NK-92 (cell line): ENCODE data around the gene NLGN4X.
"Not testable (repeated sequence)": the region's sequence is repeated elsewhere in the genome, so short reads cannot be mapped to it uniquely, and the experiment has no call there.

Experiments
- DNase-seq: peaks from one replicate; lab custom pipeline; 2025; ENCODE audit not compliant: unreplicated experiment; lab: John Stamatoyannopoulos, UW

The NLGN4X gene

DNA sequence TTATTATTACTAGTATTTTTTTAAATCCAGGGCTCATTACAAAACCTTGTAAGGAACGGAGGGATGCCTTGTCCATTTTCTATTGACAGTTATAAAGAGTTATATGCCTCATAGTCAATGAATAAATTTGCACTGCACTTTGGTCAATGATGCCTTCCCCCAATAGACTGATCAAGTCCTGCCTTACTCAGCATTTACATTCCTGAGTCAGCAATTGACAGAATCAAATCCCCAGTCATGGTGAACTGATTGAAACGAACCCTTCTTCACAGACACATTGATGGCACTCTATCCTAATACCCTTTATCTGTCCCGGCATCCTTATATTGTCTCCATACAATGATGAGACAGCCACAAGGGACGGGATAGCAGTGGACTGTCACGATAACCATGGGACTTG, 213.2 kb downstream of the NLGN4X start:
- no peak for DNase-seq

DNA sequence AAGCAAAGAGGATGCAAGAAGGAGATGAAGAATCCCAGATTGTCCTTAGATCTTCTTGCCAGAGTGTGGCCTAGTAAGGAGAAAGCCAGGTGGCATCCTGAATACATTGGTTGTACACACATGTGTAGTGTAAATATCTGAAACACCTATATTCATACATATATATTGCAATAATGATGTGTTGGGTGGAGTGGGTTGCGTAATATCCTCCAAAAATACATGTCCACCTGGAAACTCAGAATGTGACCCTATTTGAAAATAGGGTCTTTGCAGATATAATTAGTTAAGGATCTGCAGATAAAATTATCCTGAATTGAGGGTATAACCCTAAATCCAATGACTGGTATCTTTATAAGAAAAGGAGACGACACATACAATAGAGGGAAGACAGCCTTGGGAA, 216.3 kb downstream of the NLGN4X start:
- DNase-seq, result no peak

DNA sequence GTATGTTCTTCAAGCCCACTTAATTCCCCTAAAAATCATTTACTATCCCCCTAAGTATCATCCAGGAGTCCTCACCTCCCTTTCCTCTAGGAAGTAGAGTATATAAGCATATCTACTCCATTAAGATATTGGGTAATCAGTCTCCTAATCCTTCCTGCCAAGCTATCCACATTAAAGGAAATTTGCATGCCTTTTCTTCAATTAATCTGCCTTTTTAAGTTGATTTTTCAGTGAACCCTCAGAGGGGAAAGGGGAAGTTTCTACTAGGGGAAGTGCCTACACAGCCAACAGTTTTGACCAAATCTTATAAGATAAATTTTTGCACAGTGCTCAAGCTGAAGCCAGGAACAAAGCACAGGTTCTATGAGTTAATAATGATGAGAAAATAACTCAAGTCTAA, 222.8 kb downstream of the NLGN4X start:
- no peak for DNase-seq

DNA sequence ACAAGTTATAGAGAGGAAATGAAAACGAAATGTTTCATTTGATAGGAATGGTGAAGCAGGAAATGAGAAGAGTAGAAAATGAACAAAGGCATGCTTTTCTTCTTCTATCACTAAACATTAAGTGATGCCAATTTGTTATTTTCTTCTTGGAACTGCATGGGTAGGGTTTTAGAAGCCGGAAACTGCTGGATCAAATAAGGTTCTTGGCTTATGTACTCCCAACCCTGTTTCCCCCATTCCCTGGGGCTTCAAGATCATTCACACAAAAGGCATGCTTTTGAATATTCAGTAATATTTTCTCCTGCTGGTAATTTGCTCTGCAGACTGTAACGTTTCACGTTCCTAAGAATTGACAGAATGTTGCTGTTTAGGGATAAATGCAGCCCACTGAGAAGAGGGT, 224.1 kb downstream of the NLGN4X start:
- DNase-seq, result no peak

DNA sequence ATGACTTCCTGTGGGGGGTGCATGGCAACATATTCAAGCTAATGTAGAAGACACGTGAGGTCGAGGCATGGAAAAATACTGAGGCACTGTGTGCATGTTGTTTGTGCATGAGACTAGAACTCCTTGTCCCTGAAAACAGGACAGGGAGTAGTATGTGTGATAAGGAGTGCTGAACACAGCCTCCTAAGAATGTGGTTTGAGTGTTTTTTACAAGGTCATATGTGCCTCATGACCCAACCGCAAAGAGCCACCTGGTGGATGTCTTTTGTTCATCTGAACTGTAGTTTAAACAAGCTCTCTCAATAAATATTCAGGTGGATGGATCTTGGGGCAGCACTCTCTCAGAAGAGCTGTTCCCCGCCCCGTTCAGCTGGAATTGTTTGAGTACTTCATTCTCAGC, 226.6 kb downstream of the NLGN4X start:
- DNase-seq, result no peak

DNA sequence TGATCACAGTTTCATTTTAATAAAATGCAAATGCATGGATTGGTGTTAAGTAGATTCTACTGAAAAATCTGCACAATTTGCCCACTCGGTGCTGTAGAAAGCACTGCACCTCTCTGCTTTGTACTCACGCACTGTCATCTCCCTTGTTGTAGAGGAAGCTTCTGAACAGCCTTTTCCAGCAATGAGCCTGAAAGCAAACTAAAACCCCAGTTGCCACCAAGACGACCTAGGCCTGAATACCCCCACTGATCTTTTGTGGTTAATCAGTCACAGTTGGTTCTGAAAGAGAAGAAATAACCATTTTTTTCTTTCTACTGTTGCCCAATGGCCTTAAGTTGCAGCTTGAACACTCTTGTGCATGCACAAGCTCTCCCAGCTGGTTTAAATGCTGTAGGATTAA, 229.8 kb downstream of the NLGN4X start:
- no peak for DNase-seq

DNA sequence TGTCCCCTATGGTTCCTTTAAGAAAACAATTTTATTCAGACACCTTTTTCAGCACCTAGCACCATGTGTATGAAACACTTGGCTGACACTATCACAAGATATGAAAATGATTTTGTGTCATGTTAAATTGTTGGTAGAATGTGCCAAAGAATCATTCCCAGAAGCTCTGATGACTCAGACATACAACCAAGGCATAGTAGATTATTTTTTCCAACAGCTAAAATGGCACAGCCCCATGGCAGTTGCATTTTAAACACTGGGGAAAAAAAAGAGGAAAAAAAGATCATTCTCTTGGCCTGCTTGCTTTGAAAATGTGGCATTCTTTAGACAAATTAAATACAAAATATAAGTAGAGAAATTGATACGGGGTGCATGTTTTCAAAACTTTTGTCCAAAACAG, 230.2 kb downstream of the NLGN4X start:
- DNase-seq, result no peak

DNA sequence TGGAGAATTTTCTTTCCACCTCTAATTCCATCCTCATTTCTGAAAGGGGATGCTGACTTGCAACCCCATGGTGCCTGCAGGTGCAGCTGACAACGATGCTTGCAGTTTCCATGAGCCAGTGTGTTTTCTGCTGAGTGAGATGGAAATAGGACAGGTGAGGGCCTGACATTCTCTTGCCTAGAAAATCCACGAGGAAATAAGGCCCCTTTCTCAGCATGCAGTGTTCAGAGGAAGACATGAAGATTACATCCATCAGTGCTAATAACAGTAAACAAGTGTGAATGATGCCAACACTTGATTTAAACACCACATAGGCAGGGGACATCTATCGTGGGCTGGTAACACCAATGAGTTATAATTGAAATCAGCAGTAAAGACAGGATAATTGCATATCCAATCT, 237.3 kb downstream of the NLGN4X start:
- DNase-seq, result no peak

DNA sequence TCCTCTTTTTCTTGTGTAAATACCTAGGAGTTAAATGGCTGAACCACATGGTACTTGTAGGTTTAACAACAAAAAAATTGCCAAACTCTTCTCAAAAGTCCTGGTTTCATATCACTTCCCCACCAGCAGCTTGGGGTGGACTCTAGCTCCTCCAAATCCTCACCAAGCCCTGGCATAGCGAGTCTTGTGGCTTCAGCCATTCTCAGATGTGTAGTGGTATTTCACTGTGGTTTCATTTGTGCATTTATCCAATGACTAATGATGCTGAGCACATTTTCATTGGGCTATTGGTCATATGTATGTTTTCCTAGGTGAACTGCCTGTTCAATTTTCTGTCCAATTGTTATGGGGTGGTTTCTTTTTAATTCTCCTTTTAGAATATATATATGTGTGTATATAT, 249.3 kb downstream of the NLGN4X start:
- DNase-seq, result no peak

DNA sequence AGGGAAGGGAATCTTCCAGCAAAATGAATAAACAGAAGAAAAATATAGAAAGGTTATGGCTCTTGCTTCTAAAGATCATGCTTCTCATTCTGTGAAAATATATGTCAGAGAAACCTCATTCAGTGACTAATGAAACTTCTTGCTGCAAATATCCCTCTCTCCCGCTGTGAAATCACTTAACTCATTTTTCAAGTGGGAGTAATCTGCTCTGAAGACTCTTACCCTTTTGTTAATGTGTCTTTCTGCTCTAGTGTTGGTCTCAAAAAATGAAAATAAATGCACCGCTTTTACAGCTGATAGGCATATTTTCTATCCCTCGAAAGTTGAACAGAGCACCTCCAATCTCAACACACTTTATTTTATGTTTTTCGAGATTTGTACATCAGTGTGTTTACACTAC, 252.3 kb downstream of the NLGN4X start:
- DNase-seq, result no peak

DNA sequence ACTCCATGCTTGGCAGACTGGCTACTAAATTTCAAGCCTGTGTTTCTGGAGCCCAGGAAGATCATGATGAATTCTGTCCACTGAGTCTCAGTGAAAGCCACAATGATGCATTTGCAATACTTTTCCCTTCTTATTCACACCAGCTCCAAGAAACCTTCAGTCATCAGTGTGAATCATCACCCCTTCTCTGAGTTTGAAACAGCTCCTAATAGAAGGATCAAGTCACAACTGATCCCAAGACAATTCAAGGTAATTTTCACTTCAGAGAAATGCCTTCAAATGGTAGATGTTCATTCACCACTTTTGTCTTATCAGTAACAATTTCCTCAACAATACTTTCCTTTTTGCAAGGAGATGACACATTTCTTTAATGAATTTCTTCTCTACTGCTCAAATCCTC, 257.4 kb downstream of the NLGN4X start:
- no peak for DNase-seq

DNA sequence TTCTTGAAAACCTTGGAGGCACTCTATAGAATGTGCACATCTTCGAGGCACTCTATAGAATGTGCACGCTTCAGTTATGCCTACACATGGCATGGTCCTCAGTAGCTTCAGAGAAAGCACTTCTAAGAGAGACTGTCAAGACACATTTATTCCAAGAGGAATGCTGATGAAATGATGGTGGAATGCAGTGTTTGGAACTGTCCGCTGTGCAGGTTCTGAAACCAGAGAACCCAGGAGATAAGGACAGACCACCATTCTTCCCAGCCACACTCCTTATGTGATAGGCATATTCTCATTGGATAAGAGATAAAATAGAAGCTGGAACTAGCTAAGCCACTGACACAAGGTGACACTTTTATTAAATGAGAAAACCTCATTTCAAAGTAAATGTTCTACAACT, 263.3 kb downstream of the NLGN4X start:
- DNase-seq, result no peak

DNA sequence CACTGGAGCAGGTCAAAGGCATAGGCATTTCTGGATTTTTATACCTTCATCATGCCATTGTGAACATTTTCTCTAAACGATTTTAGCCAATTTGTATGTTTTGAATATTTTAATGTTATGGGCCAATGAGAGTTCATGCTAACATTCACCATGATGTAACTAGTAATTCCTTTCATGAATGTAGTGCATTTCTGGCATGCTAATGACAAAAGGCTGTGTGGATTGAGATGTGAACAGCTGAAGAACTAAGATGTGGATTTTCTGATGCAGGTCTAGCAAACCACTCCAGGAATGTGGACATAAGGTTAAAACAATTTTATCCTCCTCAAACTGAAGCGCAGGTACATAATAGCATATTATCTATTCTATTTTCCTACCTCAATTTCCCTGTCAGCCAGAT, 269.4 kb downstream of the NLGN4X start:
- no peak for DNase-seq

DNA sequence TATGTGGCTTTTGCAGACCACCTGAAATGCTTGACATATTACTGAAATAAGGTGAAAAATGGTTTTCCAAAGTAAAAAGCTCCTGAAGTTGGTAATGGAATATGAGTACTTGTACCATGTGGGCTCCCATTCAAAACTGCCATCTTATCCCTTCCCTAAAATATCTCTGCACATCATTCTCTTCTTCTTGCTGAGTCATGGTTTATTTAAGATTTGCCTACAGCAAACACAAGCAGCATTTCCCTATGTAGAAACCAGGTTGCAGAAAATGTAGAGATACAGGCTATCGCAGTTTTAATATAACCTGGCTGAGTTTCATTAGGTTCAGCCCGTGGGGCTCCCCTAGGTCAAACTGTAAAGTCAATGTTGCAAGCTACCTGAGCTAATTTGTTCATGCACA, 270.1 kb downstream of the NLGN4X start:
- DNase-seq, result no peak

DNA sequence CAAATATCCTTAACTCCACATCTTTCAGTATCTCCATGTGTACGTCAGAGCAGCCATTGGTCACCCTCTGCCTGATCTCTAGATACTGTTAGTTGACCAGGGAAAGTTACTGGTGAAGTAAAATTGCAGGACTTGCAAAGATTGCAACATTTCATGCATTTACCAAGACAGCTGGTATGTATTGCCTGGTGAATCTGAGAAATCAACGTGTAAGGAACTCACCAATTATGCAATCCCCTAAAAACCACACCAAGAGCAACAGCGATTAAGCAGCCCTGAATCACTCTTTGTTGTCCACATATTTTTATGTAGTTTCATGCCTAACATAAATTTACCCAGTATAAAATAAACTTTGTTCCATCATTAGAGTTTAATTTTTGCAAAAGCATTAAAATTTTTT, 271.2 kb downstream of the NLGN4X start:
- no peak for DNase-seq

DNA sequence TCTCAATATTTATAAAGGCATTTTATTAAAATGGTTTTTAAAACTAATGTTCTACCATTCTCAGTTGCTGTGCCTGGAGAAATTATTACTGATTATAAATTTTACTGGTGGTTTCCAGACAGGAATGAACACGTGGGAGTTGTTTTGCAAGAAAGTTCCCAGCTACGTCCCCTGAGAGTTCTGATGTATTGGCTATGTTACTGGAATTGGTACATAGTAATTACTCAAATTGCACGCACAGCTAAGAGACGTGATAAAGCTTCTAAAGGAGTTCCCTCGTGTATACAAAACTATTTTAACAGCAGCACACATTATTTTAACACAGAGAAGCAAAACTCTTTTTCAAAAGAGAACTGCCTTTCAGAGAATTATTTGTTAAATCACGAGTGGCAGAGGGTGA, 292.2 kb downstream of the NLGN4X start:
- DNase-seq, result no peak

DNA sequence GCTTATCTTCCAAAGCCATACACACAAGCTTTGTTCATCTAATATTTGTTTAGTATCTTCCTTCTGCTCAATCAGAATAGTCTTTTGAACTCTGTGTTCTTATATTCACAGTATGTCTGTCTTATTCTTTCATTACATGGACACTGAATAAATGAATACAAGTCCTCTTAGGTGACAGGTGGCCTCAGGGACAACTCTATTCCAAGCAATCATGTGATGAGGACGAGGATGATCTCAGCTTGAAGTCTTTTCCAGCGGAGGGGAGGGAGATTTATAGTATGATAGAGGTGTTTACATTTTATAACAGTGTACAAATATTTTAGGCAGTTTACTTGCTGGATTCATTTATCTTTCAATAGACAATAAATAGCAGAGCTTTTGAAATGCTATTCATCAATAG, 300.4 kb downstream of the NLGN4X start:
- no peak for DNase-seq

DNA sequence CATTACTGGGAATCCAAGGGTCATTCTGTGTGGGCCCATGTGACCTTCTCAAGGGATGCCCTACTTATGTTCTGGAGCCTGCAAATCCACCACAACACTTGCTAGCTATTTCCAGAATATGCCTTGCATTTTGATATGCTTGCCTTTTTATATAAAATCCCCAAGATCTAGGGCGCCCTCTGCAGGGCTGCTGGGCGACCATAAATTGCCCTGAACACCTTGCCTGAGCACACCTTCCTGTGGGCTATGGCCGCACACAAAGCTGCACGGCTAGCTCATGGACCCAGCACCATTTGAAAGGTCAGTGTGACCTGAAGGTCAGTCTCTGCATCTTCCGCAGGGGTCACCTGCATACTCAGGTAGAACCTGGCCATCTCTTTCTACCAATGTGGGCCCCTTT, 311.7 kb downstream of the NLGN4X start:
- no peak for DNase-seq

DNA sequence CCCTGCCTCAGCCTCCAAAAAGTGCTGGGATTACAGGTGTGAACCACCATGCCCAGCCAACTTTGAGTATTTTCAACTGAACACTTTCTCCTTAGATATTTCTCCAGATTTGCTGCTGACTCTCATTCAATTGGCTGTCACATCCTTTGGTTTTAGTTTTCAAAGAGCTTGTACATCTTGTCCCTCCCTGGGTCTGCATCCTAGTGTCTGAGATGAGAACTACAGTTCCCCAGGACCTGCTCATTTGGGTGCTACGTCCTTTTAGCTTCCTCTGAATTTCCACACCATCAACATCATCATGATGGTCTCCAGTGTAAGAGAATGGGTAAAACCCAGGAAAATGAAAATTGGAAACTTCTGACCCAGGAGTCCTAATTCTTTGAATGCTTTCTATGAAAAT, 312.9 kb downstream of the NLGN4X start:
- no peak for DNase-seq

DNA sequence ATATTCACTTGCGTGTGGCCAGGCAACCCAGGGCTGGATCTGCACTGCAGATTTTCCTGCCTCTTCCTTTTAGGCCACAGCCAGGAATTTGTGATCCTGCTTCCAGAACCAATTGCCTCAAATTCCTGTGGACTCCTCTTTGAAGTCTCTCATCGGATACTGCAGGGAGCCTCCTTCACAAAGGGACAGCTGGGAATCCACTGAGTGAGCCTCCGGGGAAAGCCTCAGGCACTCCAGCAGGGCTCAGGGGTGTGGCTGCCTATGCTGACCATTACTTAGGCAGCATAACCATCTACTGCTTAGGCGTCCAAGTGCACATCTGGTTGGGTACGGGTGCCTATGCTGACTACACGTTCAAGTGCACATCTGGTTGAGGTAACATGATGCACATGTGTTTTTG, 321.5 kb downstream of the NLGN4X start:
- no peak for DNase-seq

DNA sequence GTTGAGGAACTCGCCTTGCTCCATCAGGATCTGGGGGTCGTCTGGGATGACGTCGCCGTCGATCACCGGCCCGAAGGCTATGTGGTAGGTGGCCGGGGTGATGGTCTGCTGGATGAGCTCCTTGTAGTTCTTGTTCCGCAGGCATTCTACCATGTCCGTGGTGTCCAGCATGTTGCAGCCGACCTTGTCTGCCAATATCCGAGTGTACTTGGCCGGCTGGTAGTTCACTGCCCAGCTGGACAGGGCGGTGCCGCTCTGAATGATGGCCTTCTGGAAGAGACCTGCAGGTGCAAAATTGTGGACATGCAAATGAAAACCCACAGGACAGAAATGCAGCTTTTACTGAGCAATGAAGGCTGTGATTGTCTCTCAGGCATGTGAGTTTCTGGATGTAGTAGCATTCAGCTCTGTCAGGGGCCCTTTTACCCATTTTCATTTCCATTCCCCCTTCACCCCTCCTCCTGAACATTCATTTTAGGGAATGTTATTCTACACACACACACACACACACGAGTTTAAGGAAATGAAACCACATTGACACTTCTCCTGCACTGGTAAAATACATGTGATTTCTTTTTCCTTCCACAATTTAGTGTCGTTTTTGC, 325.0 kb downstream of the NLGN4X start:
- not testable (repeated sequence) for DNase-seq

DNA sequence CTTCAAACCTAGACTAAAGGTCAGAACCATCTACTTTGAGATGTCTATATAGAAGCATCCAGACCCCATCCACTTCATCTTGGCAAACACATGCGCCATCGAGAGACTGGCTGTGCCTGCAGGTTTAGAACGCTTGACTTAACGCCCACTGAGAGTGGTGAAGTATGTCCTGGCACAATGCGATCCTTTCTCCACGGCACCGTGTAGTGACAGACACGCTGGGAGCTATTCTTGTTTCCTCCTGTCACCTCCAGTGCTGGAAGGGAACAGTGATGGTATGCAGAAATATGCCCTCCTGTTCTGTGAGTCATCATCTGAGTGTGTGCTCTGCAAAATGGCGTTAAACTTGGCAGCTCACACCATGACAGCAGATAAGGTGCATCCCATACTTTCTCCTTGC, 330.2 kb downstream of the NLGN4X start:
- DNase-seq, result no peak

DNA sequence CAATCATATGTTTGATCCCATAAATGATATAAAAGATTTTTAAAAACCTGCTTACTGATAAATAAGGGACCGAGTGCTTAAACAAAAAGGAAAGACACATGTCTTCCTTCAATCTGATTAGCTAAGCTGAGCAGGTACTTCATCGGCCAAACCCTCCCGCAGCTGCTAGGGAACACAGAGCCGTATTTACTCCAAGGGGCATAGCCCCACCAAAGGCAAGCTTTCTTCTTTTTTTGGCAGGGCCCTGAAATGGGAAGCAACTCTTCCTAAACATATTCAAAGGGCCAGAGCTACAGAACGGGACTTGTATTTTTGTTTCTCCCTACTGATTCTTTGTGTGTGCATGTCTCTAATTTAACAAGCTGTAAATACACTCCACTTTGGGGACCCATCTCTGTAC, 337.3 kb downstream of the NLGN4X start:
- no peak for DNase-seq
